ENCODE data around the gene ZNF467.
A peak's percentile ranks its signal among the peaks of the same experiment; 100 is the strongest.

The ZNF467 gene

DNA sequence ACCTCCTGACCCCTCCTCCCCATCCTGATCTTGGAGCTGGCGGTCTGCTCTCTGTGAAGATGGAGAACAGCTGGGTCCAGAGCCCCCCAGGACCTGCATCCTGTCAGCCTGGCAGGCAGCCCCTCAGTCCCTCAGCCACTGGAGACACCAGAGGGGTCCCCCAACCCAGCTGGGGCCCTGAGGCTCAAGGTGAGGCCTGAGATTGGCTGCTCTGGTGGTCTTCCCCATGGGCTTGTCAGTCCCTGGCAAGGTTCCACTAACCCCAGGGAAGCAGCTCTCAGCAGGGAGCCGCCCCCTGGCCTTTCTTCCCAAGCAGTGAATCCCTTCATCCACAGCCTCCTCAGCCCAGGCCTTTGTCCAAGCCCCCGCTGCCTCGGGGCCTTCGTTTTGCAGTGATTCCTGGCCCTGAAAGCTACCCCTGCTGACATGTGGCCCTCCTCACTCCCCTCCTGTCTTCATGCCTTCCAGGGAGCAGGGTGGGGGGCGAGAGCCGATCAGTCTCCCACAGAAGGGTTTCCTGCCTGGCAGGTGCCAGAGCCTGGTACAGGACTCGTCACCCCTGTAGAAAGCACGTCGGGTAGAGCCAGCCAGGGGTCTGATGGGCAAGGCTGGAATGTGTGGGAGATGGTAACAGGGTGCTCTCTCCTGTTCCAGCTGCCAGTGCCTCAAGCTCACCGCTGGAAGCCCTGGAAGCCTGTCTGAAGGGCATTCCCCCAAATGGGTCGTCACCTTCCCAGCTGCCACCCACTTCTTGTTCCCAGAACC, 48.5 kb downstream of the ZNF467 start:
- no peak for DNase-seq

DNA sequence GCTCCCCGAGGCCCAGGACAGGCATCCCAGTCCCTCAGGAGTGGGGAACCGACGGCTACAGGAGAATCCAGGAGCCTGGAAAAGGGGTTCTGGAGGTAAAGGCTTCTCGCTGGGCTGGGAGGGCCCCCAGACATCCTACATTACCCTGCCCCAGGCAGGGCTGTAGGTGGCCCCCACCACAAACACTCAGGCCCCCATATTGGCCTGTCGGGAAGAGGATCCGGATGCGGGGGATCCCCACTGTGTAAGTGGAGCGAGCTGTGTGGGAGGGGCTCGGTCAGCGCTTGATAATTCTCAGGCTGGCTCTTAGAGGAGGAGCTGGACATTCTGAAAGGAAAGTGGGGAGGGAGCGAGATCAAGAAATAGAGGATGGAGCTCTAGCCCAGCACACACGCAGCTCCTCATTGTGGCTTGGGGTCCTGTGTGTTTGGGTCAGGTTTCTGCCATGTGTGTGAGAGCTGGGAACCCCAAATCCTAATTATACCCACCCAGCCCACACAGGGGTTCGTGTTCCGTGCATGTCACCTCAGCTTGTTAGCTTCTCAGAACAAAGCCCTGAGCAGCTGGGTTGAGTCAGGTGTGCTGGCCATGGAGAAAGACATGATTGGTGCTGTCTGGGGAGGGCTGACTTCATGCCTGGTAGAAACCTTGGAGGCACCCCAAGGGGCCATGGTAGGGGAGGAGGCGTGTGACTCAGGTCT, 49.4 kb downstream of the ZNF467 start:
- no peak for DNase-seq

DNA sequence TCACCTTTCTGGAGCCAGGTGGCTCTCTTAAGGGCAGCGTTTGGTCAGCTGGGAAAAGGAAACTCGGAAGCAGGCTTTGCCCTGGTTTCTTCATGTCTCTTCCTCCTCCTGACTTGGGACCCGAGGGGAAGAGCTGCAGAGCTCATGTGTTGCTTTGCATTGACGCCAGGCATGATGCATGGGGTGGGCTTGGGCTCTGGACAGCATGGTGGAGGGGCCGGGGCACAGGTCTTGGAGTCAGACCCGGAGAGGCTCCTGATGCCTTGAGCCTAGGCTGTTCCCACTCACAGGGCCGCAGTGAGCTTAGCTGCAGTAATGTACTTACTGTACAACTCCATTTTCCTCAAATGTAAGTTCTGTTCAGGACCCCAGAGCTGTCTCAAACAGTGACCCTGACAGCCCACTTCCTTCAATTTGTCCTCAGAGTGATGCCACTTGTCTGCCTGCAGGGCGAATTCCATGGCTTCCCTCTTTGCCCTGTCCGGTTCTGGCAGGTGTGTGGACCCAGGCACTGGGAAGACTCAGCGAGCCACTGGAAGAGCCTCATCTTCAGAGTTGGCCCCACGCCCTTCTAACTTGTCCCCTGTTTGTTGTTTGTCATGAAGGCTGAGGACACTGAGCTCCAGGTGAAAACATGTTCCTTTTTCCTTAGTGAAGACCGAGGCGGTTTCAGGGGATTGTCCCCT, 50.2 kb downstream of the ZNF467 start:
- DNase-seq = no peak

DNA sequence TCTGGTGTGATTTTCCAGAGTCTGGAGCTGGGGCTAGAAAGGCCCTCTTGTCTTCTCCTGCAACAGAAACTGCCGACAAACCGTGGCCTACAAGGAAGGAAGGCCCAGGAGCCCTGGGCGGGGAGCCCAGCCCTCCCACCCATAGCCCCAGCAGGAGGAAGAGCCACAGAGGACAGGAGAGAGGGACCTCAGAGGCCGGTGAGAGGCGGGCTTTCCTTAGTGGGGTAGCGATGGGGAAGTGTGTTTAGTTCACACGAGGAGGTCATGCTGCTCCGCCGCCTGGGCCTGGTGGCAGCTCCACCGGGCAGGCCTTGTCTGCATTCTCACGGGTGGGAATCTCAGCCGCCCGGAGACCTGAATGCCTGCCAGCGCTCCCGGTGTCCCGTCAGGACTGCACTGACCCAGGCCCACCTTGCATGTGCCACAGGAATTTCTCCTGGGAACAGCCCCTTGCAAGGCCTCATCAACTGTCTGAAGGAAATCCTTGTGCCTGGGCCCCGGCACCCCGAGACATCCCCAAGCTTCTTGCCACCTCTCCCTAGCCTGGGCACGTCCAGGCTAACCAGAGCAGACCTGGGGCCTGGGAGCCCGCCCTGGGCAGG, 50.9 kb downstream of the ZNF467 start:
- DNase-seq = no peak

DNA sequence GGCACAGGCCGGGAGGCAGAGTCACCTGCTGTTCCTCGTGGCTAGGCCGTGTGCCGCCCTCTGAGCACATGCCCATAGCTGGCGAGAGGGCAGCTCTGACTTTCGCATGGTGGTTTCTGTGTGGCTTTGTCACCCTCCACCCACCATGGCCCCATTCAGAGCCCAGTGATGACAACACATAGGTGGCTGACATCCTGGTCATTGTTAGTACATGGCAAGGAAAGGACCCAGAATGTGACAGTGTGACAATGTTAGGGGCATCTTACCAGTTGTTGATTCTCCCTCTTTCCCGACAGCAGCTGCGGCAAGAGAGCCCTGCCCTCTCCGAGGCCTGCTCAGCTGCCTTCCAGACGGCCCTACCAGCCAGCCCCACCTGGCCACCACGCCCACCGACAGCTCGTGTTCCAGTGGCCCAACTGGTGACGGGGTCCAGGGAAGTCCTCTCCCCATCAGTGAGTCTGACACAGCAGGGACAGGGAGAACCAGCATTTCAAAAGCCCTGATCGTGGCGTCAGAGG, 52.2 kb downstream of the ZNF467 start:
- DNase-seq = no peak

DNA sequence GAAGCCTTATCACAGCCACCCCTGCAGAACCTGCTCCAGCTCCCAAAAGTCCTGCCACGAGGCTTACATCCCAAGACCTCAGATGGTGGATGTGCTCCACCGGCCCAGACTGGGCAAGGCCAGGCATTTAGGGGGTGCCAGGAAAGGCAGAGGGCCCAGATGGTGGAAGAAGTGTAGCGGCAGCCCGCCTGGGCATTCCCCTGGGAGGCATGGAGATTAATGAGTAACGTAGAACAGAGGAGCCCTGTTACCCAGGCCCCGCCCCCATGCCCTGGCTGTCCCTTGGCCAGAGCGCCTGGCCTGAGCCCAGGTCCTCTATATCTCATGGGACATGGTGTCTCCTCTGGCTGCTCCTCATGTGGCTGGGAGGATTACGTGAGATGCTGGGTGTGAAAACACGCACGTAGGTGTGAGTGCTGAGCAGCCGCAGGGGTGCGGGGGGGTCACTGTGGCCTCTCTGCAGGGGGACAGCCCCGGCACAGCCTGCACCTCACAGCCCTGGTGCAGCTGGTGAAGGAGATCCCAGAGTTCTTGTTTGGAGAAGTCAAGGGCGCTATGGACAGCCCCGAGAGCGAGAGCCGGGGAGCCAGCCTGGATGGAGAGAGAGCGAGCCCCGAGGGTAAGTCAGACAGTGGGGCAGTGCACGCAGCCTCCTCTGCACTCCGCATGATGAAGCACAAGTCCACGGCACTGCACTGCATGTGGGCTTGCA, 52.9 kb downstream of the ZNF467 start:
- DNase-seq = no peak

DNA sequence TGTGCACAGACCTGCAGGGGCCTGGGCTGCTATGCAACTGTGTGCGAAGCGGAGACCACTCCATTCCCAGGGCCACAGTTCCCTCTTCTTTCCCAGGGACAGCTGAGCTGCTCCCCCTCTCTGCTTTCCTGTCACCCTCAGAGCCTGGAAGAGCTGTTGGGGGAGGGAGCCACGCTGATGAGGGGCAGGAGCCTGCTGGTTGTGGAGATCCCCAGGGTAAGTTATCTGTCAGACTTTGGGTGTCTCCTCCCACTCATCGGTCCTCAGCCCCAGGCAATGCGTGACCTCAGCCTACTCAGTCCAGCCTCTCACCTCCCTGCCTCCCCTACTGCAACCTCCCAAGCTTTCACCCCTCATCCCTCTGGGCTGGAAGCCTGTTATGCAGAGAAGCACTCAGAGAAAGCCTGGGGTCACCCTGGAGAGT, 53.5 kb downstream of the ZNF467 start:
- DNase-seq = no peak

DNA sequence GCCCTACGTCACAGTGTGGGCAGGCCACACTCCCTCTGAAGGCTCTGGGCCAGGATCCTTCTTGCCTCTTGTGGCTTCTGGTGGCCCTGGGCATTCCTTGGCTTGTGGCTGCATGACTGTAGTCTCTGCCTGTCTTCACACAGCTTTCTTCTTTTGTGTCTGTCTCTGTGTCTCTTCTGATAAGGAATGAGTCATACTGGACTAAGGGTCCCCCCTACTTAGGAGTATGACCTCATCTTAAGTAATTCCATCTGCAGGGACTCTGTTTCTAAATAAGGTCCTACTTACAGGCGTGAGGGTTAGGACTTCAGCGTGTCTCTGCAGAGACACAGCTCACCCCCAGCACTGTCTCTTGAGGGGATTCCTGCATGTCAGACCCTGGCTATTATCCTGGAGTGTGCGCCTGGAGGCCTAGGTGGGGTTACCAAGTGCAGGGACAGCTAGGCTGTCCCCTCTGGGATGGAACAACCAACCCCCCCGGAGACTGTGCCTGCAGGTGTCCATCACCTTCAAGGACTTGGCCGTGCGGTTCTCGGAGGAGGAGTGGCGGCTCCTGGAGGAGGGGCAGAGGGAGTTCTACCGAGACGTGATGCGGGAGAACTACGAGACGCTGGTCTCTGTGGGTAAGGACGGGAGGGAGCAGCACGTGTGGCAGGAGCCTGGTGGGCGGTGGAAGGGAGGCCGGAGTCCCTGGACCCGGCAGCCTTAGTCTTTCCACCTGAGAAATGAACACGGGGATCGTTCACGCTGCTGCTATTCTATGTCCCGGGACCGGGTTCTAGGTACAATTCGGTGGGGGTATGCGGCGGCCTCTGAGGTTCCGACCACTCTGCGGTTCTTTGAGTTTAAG, 54.1 kb downstream of the ZNF467 start:
- DNase-seq = peak; percentile 68

DNA sequence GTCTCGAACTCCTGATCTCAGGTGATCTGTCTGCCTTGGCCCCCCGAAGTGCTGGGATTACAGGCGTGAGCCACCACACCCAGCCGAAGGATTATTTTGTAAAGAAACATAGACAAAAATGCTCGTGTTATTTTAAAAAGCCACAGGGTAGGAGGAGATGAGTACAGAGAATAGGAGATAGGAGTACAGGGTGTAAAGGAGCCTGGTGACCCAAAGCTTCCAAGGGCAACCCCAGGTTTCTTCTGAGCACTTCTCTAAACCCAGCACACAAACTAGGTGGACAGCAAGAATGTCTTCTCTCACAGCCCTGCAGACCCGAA, 54.7 kb downstream of the ZNF467 start:
- no peak for DNase-seq

DNA sequence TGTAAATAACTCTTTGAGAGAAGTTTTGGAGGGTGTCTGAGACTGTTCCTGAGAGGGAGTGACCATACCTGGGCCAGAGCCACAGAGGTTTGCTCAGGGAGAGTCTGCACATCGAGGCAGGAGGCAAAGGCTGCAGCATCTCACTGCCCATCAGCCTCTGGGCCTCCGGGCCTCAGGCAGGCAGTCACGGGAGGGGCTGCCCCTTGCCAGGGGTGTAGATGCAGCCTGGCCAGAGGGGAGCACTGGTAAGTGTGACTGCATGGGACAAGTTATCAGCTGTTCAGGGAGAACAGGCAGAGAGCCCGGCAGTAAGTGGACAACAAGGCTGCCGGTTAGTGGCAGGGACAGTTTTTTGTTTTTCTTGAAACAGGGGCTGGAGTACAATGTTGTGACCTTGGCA, 55.9 kb downstream of the ZNF467 start:
- no peak for DNase-seq

DNA sequence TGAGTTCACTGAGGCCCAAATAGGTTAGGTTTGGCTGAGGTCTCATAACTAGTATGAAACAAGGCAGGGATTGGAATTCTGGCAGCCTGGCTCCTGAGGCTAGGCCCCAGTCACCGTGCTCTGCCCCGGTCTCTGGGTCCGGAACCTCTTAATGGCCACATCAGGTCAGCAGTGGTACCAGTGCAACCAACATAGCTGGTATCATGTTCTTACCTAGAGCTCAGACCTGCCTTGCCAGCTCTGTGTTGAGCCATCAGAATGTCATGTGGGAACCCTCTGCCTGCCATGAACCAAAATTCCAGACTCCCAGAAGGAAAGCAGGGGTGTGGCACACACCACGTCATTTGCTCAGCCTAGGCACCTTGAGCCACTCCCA, 56.5 kb downstream of the ZNF467 start:
- no peak for DNase-seq

DNA sequence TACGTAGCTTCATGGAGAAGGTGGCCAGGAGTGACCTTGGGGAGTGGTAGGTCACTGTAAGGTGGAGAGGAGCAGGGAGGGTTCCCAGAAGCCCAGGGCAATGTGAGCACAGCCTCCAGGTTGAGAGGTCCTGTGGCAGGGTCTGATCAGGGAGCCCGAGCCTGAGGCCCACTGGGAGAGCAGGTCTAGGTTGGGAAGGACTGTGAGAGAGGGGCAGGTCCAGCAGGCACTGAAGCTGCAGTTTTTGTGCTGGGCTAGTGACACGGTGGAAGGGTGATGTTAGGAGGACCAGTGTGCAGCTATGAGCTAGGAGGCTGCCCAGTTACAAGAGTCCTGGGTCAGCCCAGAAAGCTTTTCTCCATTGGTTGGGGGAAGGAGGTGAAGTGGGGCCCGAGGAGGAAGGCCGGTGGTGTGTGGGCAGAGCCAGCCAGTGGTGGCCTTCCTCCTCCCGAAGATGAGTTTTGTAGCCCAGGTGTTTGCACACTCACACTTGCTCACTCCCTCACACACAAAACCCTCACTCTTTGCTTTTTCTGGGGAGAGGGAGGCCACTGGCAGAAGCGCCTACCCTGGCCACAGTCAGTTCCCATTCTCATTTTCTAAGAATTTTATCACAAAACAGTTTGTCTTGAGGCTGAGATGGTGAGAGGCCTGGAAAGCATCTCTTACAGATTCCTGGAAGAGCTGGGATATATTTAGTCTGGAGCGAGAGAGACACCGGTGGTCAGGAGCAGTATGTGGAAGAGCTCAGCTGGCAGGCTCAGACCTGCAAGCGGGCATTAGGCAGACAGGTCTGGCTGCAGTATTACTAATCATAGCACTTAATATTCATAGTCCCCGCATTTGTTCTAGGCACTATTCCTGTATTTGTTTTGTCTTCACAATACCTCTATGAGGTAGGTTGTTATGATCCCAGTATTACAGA, 57.1 kb downstream of the ZNF467 start:
- DNase-seq = no peak

DNA sequence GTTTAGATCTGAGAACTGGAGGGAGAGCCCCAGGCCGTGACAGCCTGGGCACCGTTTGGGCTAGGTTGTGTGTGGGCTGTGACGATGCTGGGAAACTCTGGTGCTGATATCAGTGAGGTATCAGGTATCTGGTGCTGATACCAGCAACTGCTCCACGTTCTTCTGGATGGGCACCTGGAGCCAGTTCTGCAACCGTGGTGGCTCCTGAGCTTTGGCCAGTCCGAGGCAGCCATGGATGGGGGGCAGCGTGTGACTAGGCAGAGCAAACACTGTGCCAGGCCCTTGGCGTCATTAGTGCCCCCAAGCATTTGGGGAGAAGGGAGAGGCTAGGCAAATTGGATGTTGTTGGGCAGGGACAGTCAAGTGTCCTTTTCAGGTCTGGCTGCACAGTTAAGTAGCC, 57.9 kb downstream of the ZNF467 start:
- DNase-seq = no peak

DNA sequence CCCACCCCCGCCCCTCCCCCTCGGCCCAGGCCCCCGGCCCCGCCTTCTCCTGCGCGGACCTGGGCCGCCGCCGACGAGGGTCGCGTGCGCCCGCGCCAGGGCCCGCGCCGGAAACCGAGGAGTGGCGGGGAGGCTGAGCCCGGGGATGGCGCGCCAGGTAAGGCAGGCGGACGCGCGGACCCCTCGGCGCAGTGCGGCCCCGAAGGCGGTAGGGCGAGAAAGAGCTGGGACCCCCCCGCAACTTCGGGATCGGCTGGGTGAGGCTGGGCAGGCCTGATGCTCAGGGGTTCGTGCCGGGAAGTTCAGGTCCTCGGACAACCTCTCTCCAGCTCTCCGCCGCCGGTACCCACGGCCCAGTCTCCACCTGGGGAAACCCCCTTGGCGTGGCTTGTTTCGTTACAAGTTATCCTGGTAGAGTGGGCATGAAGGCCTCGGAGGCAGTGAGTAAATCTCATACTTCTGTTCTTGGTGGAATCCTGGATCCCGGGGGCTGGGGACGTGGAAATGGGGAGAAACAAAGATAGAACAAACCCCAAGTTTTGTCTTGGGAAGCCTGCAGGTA, 58.4 kb downstream of the ZNF467 start:
- no peak for DNase-seq
